GM12865 (cell line): ENCODE measurements around the gene SRCIN1.

Experiments used
- DNase-seq: peaks from one replicate; pipeline ENCODE4 v3.0.0; 2010; ENCODE audit warnings: low read depth
- H3K4me3 ChIP-seq: 2 replicates; pipeline ENCODE4 v1.5.1; 2011; ENCODE audit warnings: mild to moderate bottlenecking, low read depth, low read length, control low read depth
- CTCF ChIP-seq: IDR thresholded peaks from 2 replicates; pipeline ENCODE4 v1.5.1; 2011; ENCODE audit warnings: low read length, control low read depth, low read depth, inconsistent platforms; ENCODE audit not compliant: insufficient read depth; ENCODE audit errors: missing control alignments

The SRCIN1 gene

GRCh38 chr17:38584350-38584925 lies 21.3 kb downstream of the SRCIN1 start:
- peak; percentile 68 for DNase-seq
- TF ChIP-seq CTCF = peak; percentile 91
- no peak overlapping the region for H3K4me3 ChIP-seq

GRCh38 chr17:38583828-38584349 lies 21.9 kb downstream of the SRCIN1 start:
- no peak for DNase-seq
- no peak for TF ChIP-seq CTCF
- no peak overlapping the region for H3K4me3 ChIP-seq

- H3K4me3 ChIP-seq = no peak overlapping the region
- no peak for TF ChIP-seq CTCF
- no peak for DNase-seq
Measured at GRCh38 chr17:38583176-38583575, 22.6 kb downstream of the SRCIN1 start.

- no peak for TF ChIP-seq CTCF
- no peak for DNase-seq
- H3K4me3 ChIP-seq = no peak overlapping the region
Measured at GRCh38 chr17:38582069-38582468, 23.7 kb downstream of the SRCIN1 start.

GRCh38 chr17:38579934-38580333 lies 25.8 kb downstream of the SRCIN1 start:
- H3K4me3 ChIP-seq = no peak overlapping the region
- peak; percentile 21 for TF ChIP-seq CTCF
- no peak for DNase-seq

GRCh38 chr17:38579083-38579480 lies 26.7 kb downstream of the SRCIN1 start:
- TF ChIP-seq CTCF = no peak
- no peak for DNase-seq
- no peak overlapping the region for H3K4me3 ChIP-seq
